Activated B cell treated with CpG ODN at 0.5 μM for 24 hours (primary cell): ENCODE data around the gene IVD. TPM values are rescaled to one million over a fixed set of nuclear protein-coding genes. Genes with fewer than 3 reads are reported as not detected.

Experiments
- ATAC-seq: fragments of 200-7000 bp; cut with Tn5 transposase; one replicate; pipeline ENCODE4 v1.10.0; 2021; ENCODE audit warnings: low read depth, mild to moderate bottlenecking, moderate library complexity
- CTCF ChIA-PET: fragments of 350-600 bp; sonication (Branson Sonifier 250); formaldehyde crosslinking; loops from one replicate; lab custom pipeline; 2021; ENCODE audit warnings: antibody characterized with exemption; lab: Charles Lee
- POLR2A ChIA-PET: fragments of 350-600 bp; sonication (Branson Sonifier 250); formaldehyde crosslinking; loops from one replicate; lab custom pipeline; 2021; ENCODE audit warnings: antibody characterized with exemption; lab: Charles Lee
- DNase-seq: peaks from one replicate; pipeline ENCODE4 v3.0.0; 2022
- H3K27ac Mint-ChIP-seq: one replicate; pipeline ENCODE4 v1.8.0; 2020; ENCODE audit warnings: mixed read lengths
- H3K27me3 Mint-ChIP-seq: one replicate; pipeline ENCODE4 v1.8.0; 2021; ENCODE audit warnings: mixed read lengths
- H3K36me3 Mint-ChIP-seq: one replicate; pipeline ENCODE4 v1.8.0; 2021; ENCODE audit warnings: low read depth, mixed read lengths
- H3K4me1 Mint-ChIP-seq: one replicate; pipeline ENCODE4 v1.8.0; 2021; ENCODE audit warnings: mixed read lengths
- H3K4me3 Mint-ChIP-seq: one replicate; pipeline ENCODE4 v1.8.0; 2020; ENCODE audit warnings: mild to moderate bottlenecking, mixed read lengths
- H3K9me3 Mint-ChIP-seq: one replicate; pipeline ENCODE4 v1.8.0; 2020; ENCODE audit warnings: mixed read lengths
- CTCF ChIP-seq: fragments of 200-600 bp; IDR thresholded peaks from one replicate; pipeline ENCODE4 v1.8.0; 2022; ENCODE audit warnings: antibody characterized with exemption, mild to moderate bottlenecking
- intact Hi-C: fragments of 100-400 bp; cut with micrococcal nuclease; formaldehyde crosslinking; loops from one replicate; pipeline ENCODE4 v1.15.1; 2024
- total RNA-seq: library from RNA; stranded (reverse); gene quantifications from 2 replicates; pipeline ENCODE4 v1.2.3, GENCODE V29; 2022

Gene IVD
- total RNA-seq, 1 donor from 2014 or later, result 76.7 TPM

GRCh38 chr15:40464595-40465185 is 59.1 kb downstream of the IVD start:
- intact Hi-C loops, result no loop called here
- no peak for DNase-seq
- POLR2A ChIA-PET, result no interaction called here
- no peaks in the 10 kb centered on the region for H3K4me1 Mint-ChIP-seq
- no peak overlapping the region for H3K27ac Mint-ChIP-seq
- no peak overlapping the region for H3K4me3 Mint-ChIP-seq
- no peaks in the 10 kb centered on the region for H3K27me3 Mint-ChIP-seq
- peaks cover 37% of the 10 kb centered on the region for H3K36me3 Mint-ChIP-seq
- CTCF ChIA-PET, result no interaction called here
- no peak for ATAC-seq
- H3K9me3 Mint-ChIP-seq, result no peaks in the 10 kb centered on the region
- no peak for TF ChIP-seq CTCF

- intact Hi-C loops, result no loop called here
- H3K9me3 Mint-ChIP-seq, result no peaks in the 10 kb centered on the region
- no peaks in the 10 kb centered on the region for H3K27me3 Mint-ChIP-seq
- ATAC-seq, result no peak
- peaks cover 37% of the 10 kb centered on the region for H3K36me3 Mint-ChIP-seq
- no peak overlapping the region for H3K4me3 Mint-ChIP-seq
- H3K4me1 Mint-ChIP-seq, result no peaks in the 10 kb centered on the region
- ChIA-PET CTCF (no interaction called here), POLR2A (interaction anchor here (0.6 kb wide), 1 partner anchor 17 kb away, joined by 9 read pairs; no protein-coding TSS in a partner anchor)
- no peak overlapping the region for H3K27ac Mint-ChIP-seq
- TF ChIP-seq CTCF, result no peak
- no peak for DNase-seq
These were observed 60.3 kb downstream of the IVD start for GRCh38 chr15:40465939-40466338.

- no peaks in the 10 kb centered on the region for H3K9me3 Mint-ChIP-seq
- no peaks in the 10 kb centered on the region for H3K27me3 Mint-ChIP-seq
- CTCF ChIA-PET, result no interaction called here
- intact Hi-C loops, result no loop called here
- peaks cover 2% of the 10 kb centered on the region for H3K4me1 Mint-ChIP-seq
- DNase-seq (no peak), ATAC-seq (no peak)
- no peak for TF ChIP-seq CTCF
- POLR2A ChIA-PET, result interaction anchor here (0.6 kb wide), 1 partner anchor 17 kb away, joined by 9 read pairs; no protein-coding TSS in a partner anchor
- peaks cover 37% of the 10 kb centered on the region for H3K36me3 Mint-ChIP-seq
- no peak overlapping the region for H3K27ac Mint-ChIP-seq
- no peak overlapping the region for H3K4me3 Mint-ChIP-seq
These were observed 61.0 kb downstream of the IVD start for GRCh38 chr15:40466426-40467260.

GRCh38 chr15:40467261-40467615 is 61.6 kb downstream of the IVD start:
- ChIA-PET POLR2A (no interaction called here), CTCF (no interaction called here)
- peaks cover 7% of the 10 kb centered on the region for H3K4me1 Mint-ChIP-seq
- H3K9me3 Mint-ChIP-seq, result no peaks in the 10 kb centered on the region
- peaks cover 34% of the 10 kb centered on the region for H3K36me3 Mint-ChIP-seq
- no peak overlapping the region for H3K4me3 Mint-ChIP-seq
- no peak for ATAC-seq
- intact Hi-C loops, result no loop called here
- DNase-seq, result no peak
- H3K27ac Mint-ChIP-seq, result no peak overlapping the region
- no peak for TF ChIP-seq CTCF
- H3K27me3 Mint-ChIP-seq, result no peaks in the 10 kb centered on the region

- no peaks in the 10 kb centered on the region for H3K27me3 Mint-ChIP-seq
- CTCF ChIA-PET, result no interaction called here
- intact Hi-C loops, result no loop called here
- no peak overlapping the region for H3K4me3 Mint-ChIP-seq
- DNase-seq, result no peak
- peaks cover 27% of the 10 kb centered on the region for H3K36me3 Mint-ChIP-seq
- no peaks in the 10 kb centered on the region for H3K9me3 Mint-ChIP-seq
- no peak for ATAC-seq
- POLR2A ChIA-PET, result interaction anchor here (0.6 to 1.0 kb wide), 3 partner anchors 26 to 727 kb away, joined by 3 to 5 read pairs (median 3); partner anchors contain the start of gene BAHD1
- H3K27ac Mint-ChIP-seq, result peak overlapping the region; percentile 35
- peaks cover 10% of the 10 kb centered on the region for H3K4me1 Mint-ChIP-seq
- TF ChIP-seq CTCF, result no peak
These were observed 63.3 kb downstream of the IVD start for GRCh38 chr15:40468898-40469331.
